ENCODE results near the gene PLEKHA5.

GRCh38 chr12:19234981-19235871 lies 105.7 kb downstream of the PLEKHA5 start:
- TF ChIP-seq CTCF (IDR thresholded peaks at IDR 0.05) (no peak), POLR2A (IDR thresholded peaks at IDR 0.05) (no peak)

All from body of pancreas (tissue), 4 donors.